HG03342 (cell line): Measurements from ENCODE around the gene NPB.

Experiments
- ATAC-seq: cut with Tn5 transposase; IDR thresholded peaks from one replicate; pipeline ENCODE4 v1.9.1; 2021; ENCODE audit warnings: mild to moderate bottlenecking, moderate library complexity; ENCODE audit not compliant: unreplicated experiment

Gene NPB

DNA sequence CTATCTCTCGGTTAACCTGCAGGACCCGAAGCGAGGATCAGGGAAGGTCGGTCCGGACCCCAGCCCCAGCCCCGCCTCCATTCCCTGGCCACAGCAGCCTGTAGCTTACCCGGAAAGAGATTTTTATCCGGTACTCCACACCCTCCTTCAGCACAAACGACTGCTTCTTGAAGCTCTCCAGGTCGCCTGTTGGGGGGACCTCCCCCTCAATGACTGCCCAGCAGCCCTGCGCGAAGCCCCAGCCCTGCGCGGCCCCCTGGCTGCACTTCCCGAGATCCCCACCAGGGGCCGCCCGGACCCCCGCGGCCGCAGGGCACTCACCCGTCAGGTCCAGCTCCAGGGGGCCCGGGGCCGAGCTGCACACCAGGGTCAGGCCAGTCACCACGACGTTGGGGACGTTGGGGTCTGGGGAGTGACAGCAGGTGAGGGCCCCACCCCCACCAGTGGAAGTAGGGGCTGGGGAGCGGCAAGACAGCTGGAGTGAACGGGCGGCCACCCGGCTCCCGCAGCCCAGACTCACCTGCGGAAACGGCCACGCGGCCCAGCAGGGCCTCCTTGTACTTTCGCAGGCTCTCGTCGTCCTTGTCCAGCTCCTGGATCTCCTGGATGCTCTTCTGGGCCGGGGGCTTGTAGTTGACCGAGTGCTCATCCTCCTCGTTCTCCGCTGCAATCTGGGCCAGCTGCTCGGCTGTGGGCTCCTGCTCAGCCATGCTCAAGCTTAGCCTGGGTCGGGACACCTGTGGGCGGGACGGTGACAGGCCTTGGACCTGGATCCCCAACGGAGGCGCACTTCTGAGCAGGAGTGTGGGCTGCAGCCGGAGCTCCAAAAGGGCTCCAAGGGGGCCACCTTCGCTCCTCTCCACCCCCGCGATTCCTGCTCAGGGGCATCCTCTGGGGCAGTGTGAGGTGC, 32.6 kb upstream of the NPB start:
- no peak for ATAC-seq

- no peak for ATAC-seq
These were observed 31.7 kb upstream of the NPB start for GRCh38 chr17:81870131-81870980.

GRCh38 chr17:81870981-81871386, 31.1 kb upstream of the NPB start, which contains the start of gene ARHGDIA:
ARHGDIA (minus strand) TSS chr17:81871337; CDS start chr17:81869930, 1,407 bp downstream.
- no peak for ATAC-seq

DNA sequence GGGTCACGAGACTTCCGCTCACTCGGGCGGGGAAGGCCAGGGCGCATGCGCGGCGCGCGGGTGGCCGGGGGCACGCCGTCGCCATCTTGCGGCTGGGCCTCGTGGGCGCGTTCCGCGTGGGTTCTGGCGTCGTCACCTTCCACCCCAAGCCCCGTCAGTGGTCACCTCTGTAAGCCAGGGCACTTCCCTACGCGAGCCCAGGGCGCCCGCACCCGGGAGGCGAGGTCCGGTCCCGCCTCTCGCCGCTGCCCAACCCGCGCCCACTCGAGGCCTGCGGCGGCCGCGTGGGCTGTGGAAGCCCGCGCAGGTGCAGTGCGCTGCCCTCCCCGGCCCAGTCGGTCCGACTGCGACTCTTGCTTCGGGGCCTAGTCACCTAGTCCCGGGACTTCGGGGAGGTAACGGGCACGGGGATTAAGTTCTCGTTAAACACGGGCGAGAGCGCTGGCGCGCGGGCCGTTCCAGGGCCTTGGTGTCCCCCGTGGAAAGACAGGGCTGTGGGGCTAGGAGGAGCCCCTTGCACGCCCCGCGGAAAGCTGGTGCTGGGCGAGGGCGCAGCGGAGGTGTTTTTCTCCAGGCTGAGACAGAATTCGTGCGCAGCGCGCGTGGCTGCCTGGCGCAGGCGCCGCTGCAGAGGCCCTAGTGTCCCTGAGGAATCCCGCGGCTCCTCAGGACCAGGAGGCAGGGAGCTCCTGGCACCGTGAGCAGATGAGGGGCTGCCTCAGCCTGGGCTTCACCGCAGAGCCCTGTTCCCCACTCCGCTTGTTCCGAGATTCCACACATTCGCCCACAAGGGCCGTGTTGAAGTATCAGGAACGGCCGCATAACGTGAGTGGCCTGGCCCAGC, 30.4 kb upstream of the NPB start:
- ATAC-seq: no peak

DNA sequence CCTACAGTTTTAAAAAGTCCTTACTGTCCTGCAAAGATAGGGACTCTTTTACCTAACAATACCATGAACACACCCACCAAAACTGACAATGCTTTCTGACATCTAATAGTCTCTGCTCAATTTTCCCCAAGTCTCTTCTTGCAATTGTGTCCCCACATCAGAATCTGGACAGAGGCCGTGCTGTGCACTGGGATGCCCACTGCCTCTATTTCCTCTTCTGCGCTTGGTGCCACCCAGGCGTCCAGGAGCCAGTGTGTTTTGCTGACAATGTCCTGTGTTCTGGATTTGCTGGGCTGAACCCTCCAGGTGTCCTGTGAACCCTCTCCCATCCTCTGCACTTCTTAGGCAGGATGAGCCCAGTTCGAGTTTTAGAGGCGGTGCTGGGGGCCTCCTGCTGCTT, 24.5 kb upstream of the NPB start:
- no peak for ATAC-seq

- ATAC-seq: no peak
These were observed 23.7 kb upstream of the NPB start for GRCh38 chr17:81878294-81878693.

DNA sequence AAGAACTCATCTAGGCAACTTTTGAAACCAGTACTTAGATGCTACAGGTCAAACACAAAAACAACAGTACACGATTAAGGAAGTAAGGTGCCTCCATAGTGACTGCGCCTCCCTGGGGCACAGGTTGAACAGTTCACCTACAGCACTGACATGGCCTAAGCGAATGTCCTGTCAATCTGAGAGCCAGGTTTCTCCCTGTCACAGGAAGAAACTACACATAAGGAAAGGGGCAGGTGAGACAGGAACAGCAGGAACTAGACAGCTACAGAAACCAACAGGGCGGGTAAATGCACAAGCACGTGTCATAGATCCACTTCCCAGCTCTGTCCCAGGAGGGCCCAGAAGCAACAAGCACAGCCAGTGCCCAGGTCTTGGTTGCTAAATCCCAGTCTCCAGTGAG, 22.9 kb upstream of the NPB start:
- no peak for ATAC-seq

- no peak for ATAC-seq
These were observed 17.5 kb upstream of the NPB start for GRCh38 chr17:81884520-81884919.

DNA sequence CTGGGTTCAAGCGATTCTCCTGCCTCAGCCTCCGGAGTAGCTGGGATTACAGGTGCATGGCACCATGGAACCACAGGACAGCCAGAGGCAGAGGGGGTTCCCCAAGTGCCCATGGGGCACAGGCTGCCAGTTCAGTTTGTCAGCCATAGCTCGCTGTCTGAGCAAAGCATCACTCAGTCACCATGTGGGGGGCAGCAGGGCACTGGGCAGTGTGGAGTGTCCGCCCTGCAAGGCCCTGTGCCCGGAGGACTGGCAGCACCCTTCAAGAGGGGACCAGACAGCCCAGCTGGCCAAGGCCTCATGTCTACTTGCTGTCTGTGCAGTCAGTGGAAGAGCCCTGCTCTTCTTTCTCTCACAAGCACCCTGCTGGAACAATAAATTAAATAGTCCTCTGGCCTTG, 17.1 kb upstream of the NPB start:
- ATAC-seq: no peak

DNA sequence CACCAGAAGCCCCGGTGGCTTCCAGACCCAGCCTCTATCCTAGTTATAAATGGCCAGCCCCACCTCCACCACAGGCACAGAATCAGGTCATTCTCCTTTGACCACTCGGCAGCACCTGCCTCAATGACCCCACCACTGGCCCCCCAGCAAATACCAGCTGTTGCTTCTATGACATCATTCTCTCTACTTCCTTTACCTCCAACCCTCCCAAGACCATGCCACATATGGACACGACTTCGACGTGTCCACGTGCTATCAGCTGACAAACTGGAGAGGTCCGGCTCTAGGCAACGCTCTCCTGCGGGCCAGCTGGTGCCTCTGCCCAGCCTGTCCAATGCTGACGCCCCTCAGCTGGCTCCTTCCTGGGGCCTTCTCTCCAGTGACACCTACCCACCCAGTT, 16.6 kb upstream of the NPB start:
- no peak for ATAC-seq

- ATAC-seq: no peak
These were observed 16.0 kb upstream of the NPB start for GRCh38 chr17:81885869-81886548.

DNA sequence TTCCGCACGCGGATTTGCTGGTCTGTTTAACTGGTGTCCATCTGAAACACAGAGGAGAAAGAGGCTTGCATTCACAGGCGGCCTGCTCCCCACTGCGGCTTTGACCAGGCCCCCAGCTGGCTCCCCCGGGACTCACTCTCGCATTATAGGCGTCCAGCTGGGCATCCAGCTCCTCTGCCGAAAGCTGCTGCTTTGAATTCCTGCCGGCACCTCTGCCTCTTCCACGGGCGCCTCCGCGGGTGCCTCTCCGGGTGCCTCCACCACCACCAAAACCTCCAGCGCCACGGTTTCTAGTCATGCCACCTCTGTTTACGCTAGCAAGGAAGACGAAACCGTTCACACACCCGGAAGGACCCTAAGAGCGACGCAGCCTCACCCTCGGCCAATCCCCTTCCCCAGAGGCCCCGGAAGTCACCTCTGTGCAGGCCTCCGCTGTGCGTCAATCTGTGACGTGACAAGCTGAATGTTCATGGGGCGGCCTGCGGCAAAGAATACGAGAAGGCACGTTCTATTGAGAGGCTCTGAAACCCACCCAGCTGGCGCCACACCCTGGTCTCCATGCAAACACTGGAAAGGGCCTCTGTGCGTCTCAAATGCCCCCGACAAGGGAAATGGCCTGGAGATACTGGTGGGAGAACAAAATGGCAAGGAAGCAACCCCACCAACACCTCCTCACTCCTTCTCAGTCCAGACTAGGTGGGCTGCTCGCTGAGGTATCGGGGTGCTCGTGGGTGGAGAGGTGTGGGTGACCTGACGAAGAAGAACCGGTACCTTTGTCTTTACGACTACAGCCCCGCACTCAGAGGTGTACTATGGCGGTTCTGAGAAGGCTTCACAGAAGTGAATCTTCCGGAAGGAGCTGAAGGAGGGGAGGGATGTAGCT, 13.7 kb upstream of the NPB start:
- ATAC-seq: no peak

- no peak for ATAC-seq
These were observed 12.9 kb upstream of the NPB start for GRCh38 chr17:81888988-81889595.

GRCh38 chr17:81889602-81890001, 12.4 kb upstream of the NPB start:
- no peak for ATAC-seq

GRCh38 chr17:81890447-81891302, 11.4 kb upstream of the NPB start:
- ATAC-seq: peak; percentile 13

DNA sequence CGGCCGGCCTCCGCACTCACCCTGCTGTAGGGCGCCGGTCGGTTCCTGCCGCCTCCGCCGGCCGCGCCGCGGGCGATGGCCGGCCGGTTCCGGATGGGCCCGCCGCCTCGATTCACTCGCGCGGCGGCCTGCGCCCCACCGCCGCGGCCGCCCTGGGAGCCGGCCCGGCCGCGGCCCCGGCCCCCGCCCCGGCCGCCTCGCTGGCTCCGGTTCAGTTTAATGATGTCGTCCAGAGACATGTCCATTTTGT, 10.8 kb upstream of the NPB start:
- ATAC-seq: peak; percentile 16

- no peak for ATAC-seq
These were observed 6.6 kb upstream of the NPB start for GRCh38 chr17:81895400-81895799.
